ENCODE data around the gene C9orf85. TPM values are rescaled to one million over a fixed set of nuclear protein-coding genes. Genes with fewer than 3 reads are reported as not detected.
"Not testable (repeated sequence)": the region's sequence is repeated elsewhere in the genome, so short reads cannot be mapped to it uniquely, and the experiment has no call there.

The C9orf85 gene
- total RNA-seq, 1 donor from 2014 or later, result 6.3 TPM

- intact Hi-C loops (cut with micrococcal nuclease), result no loop called here
- Histone ChIP-seq H3K4me3 (no peak overlapping the region), H3K36me3 (no peaks in the 10 kb centered on the region), H3K4me1 (peaks cover 55% of the 10 kb centered on the region), H3K9me3 (replicated peaks) (no peaks in the 10 kb centered on the region), H3K27me3 (ENCODE audit: low read depth) (no peaks in the 10 kb centered on the region), H3K27ac (replicated peaks) (no peak overlapping the region)
- DNase-seq, result no peak
- TF ChIP-seq CTCF (IDR thresholded peaks at IDR 0.05; ENCODE audit: borderline replicate concordance), result no peak
Measured at GRCh38 chr9:71895955-71896354, 15.5 kb upstream of the C9orf85 start.

DNA sequence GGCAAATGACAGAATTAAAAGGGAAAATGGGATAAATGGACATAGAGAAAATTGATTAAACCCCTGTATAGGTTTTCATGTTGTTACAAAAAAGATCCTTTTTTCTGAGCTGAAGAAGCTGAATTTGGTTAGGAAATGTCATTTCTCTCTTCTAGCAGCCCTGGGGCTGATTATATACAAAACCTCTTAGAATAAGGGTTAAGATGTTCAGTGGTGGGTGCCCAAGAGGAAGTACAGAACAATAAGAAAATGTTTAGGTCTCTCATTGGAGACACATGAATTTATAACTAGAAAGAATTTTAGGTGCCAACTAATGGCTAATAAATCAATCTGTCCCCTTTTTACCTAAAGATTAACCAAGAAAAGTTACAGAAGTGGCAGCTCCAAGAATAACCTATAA, 14.7 kb upstream of the C9orf85 start:
- Histone ChIP-seq H3K27ac (replicated peaks) (no peak overlapping the region), H3K27me3 (ENCODE audit: low read depth) (no peaks in the 10 kb centered on the region), H3K9me3 (replicated peaks) (no peaks in the 10 kb centered on the region), H3K4me1 (peaks cover 60% of the 10 kb centered on the region), H3K36me3 (no peaks in the 10 kb centered on the region), H3K4me3 (no peak overlapping the region)
- no peak for DNase-seq
- no peak for TF ChIP-seq CTCF (IDR thresholded peaks at IDR 0.05; ENCODE audit: borderline replicate concordance)
- intact Hi-C loops (cut with micrococcal nuclease), result no loop called here

GRCh38 chr9:71897577-71897976, 13.9 kb upstream of the C9orf85 start:
- DNase-seq, result no peak
- Histone ChIP-seq H3K27me3 (ENCODE audit: low read depth) (no peaks in the 10 kb centered on the region), H3K4me3 (no peak overlapping the region), H3K9me3 (replicated peaks) (no peaks in the 10 kb centered on the region), H3K36me3 (no peaks in the 10 kb centered on the region), H3K27ac (replicated peaks) (no peak overlapping the region), H3K4me1 (peaks cover 67% of the 10 kb centered on the region)
- no peak for TF ChIP-seq CTCF (IDR thresholded peaks at IDR 0.05; ENCODE audit: borderline replicate concordance)
- intact Hi-C loops (cut with micrococcal nuclease), result no loop called here

DNA sequence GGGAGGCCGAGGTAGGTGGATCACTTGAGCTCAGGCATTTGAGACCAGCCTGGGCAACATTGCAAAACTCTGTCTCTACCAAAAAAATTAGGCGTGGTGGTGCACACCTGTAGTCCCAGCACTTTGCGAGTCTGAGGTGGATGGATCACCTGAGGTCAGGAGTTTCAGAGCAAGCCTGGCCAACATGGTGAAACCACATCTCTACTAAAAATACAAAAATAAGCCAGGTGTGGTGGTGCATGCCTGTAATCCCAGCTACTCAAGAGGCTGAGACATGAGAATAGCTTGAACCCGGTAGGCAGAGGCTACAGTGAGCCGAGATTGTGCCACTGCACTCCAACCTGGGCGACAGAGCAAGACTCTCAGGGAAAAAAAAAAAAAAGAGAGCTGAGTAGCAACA, 12.7 kb upstream of the C9orf85 start:
- H3K36me3 ChIP-seq; H3K27ac ChIP-seq (replicated peaks); H3K4me3 ChIP-seq; intact Hi-C loops (cut with micrococcal nuclease); H3K27me3 ChIP-seq (ENCODE audit: low read depth); DNase-seq; H3K9me3 ChIP-seq (replicated peaks): not testable (repeated sequence)
- H3K4me1 ChIP-seq, result peaks cover 73% of the 10 kb centered on the region

DNA sequence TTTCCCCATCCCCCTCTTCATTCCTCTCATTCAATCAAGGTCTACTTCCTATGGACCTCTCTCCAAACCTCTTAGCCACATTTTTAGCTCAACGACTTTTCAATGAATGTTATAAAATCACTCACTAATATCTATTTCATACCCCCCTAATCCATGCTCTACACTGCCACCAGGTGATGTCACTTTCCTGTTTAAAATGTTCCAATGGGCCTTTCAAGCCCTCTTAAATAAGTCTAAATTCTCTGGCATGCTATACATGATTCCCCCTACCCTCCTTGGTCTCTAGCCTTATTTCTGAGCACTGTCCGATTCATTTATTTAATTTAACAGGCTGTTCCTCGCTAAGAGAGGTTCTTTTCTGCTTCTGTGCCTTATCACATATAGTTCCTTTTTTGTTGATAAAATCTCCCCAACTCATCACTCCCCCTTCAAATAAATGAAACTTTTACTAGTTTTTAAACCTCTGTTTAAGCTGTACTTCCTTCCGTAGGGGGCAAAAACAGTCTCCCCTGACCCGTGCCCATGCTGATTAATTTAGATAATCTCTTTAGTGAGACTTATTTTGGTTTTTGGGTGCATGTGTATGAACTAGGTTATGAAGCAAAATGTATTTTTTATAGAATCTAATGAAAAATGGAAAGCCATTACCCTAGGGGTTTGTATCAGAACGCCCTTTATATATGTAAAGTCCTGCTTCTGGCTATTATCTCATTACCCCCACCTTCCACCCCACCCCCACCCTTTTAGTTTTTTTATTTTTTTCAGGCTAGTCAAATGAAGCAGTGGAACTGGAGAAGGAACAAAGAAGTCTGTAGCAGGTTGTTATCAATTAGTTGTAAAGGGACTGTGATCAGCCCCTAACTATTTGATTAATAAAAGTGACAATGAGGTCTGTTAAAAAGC, 9.5 kb upstream of the C9orf85 start:
- no peaks in the 10 kb centered on the region for H3K9me3 ChIP-seq (replicated peaks)
- intact Hi-C loops (cut with micrococcal nuclease), result no loop called here
- no peak overlapping the region for H3K27ac ChIP-seq (replicated peaks)
- H3K4me1 ChIP-seq, result peaks cover 61% of the 10 kb centered on the region
- no peaks in the 10 kb centered on the region for H3K36me3 ChIP-seq
- H3K27me3 ChIP-seq (ENCODE audit: low read depth), result no peaks in the 10 kb centered on the region
- TF ChIP-seq CTCF (IDR thresholded peaks at IDR 0.05; ENCODE audit: borderline replicate concordance), result no peak
- DNase-seq, result no peak
- no peak overlapping the region for H3K4me3 ChIP-seq

GRCh38 chr9:71904076-71904475, 7.4 kb upstream of the C9orf85 start:
- intact Hi-C loops (cut with micrococcal nuclease), result no loop called here
- TF ChIP-seq CTCF (IDR thresholded peaks at IDR 0.05; ENCODE audit: borderline replicate concordance), result no peak
- no peaks in the 10 kb centered on the region for H3K27me3 ChIP-seq (ENCODE audit: low read depth)
- H3K9me3 ChIP-seq (replicated peaks), result no peaks in the 10 kb centered on the region
- no peak overlapping the region for H3K27ac ChIP-seq (replicated peaks)
- no peak for DNase-seq
- no peak overlapping the region for H3K4me3 ChIP-seq
- peaks cover 70% of the 10 kb centered on the region for H3K4me1 ChIP-seq
- no peaks in the 10 kb centered on the region for H3K36me3 ChIP-seq

Measured in left ventricle myocardium inferior (tissue), 1 donor.